Subcutaneous adipose tissue (tissue), 4 donors: ENCODE data around the gene UTS2. TPM values are rescaled to one million over a fixed set of nuclear protein-coding genes. Genes with fewer than 3 reads are reported as not detected.

Experiments
- CTCF ChIP-seq: fragments of 450-650 bp; IDR thresholded peaks from one replicate; pipeline ENCODE4 v1.5.1; 2016; ENCODE audit warnings: low read depth, mild to moderate bottlenecking, control low read depth, antibody characterized with exemption, moderate library complexity
- total RNA-seq, 4 donors: library from RNA; depleted of rRNA; stranded (reverse); fragments of >200 nt; gene quantifications; one replicate each; pipeline ENCODE4 v1.1.0, GENCODE V29; 2016

UTS2 gene
- total RNA-seq, 4 donors from 2014 or later, result 0.34 to 3.1 TPM; not detected in 2

- TF ChIP-seq CTCF, result no peak
These were observed 21.2 kb upstream of the UTS2 start for GRCh38 chr1:7873801-7874795.

GRCh38 chr1:7871136-7871535 lies 18.3 kb upstream of the UTS2 start:
- no peak for TF ChIP-seq CTCF

- no peak for TF ChIP-seq CTCF
These were observed 16.5 kb upstream of the UTS2 start for GRCh38 chr1:7869136-7869920.

GRCh38 chr1:7868070-7868780 lies 15.4 kb upstream of the UTS2 start:
- TF ChIP-seq CTCF, result no peak

GRCh38 chr1:7865978-7866377 lies 13.1 kb upstream of the UTS2 start:
- TF ChIP-seq CTCF, result no peak

- TF ChIP-seq CTCF, result no peak
These were observed 11.0 kb upstream of the UTS2 start for GRCh38 chr1:7863756-7864328.
